ENCODE results near the gene PARD3B. TPM values are rescaled to one million over a fixed set of nuclear protein-coding genes. Genes with fewer than 3 reads are reported as not detected.

Gene PARD3B
- total and polyA plus RNA-seq, 2 donors from 2014 or later, result 5.3 to 29.6 TPM

GRCh38 chr2:204498291-204498690 is 47.0 kb upstream of the PARD3B start:
- Histone ChIP-seq H3K4me3 (ENCODE audit: low read length in 3 of 3) (no peak overlapping the region), H3K9me3 (ENCODE audit: control insufficient read depth in 2 of 3, insufficient read depth in 1 of 3, low read length in 3 of 3) (no peaks in the 10 kb centered on the region), H3K27ac (ENCODE audit: low read depth in 2 of 2, low read length in 2 of 2) (no peak overlapping the region), H3K9ac (ENCODE audit: low read length in 3 of 3) (no peak overlapping the region), H3K36me3 (ENCODE audit: control insufficient read depth in 2 of 3, insufficient read depth in 3 of 3, low read length in 3 of 3) (no peaks in the 10 kb centered on the region), H3K4me1 (ENCODE audit: control insufficient read depth in 2 of 3, insufficient read depth in 2 of 3, low read depth in 1 of 3, low read length in 3 of 3) (peaks cover 0 to 2% (median 0%) of the 10 kb centered on the region in 3 donors), H3K27me3 (ENCODE audit: control insufficient read depth, insufficient read depth, low read length) (no peaks in the 10 kb centered on the region)
- TF ChIP-seq, protein P1, sequence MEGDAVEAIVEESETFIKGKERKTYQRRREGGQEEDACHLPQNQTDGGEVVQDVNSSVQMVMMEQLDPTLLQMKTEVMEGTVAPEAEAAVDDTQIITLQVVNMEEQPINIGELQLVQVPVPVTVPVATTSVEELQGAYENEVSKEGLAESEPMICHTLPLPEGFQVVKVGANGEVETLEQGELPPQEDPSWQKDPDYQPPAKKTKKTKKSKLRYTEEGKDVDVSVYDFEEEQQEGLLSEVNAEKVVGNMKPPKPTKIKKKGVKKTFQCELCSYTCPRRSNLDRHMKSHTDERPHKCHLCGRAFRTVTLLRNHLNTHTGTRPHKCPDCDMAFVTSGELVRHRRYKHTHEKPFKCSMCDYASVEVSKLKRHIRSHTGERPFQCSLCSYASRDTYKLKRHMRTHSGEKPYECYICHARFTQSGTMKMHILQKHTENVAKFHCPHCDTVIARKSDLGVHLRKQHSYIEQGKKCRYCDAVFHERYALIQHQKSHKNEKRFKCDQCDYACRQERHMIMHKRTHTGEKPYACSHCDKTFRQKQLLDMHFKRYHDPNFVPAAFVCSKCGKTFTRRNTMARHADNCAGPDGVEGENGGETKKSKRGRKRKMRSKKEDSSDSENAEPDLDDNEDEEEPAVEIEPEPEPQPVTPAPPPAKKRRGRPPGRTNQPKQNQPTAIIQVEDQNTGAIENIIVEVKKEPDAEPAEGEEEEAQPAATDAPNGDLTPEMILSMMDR (IDR thresholded peaks at IDR 0.05; ENCODE audit: borderline replicate concordance, extremely low read depth, insufficient read depth), result no peak
- FAIRE-seq, result no peak
- no peak for DNase-seq
- intact Hi-C loops (cut with DNase I), result no loop called here

- intact Hi-C loops (cut with DNase I), result no loop called here
- no peaks in the 10 kb centered on the region for H3K36me3 ChIP-seq (ENCODE audit: control insufficient read depth in 2 of 3, insufficient read depth in 3 of 3, low read length in 3 of 3)
- H3K4me1 ChIP-seq (ENCODE audit: control insufficient read depth in 2 of 3, insufficient read depth in 2 of 3, low read depth in 1 of 3, low read length in 3 of 3), result peaks cover 0 to 2% (median 0%) of the 10 kb centered on the region in 3 donors
- no peaks in the 10 kb centered on the region for H3K27me3 ChIP-seq (ENCODE audit: control insufficient read depth, insufficient read depth, low read length)
- no peaks in the 10 kb centered on the region for H3K9me3 ChIP-seq (ENCODE audit: control insufficient read depth in 2 of 3, insufficient read depth in 1 of 3, low read length in 3 of 3)
- TF ChIP-seq, protein P1 (IDR thresholded peaks at IDR 0.05; ENCODE audit: borderline replicate concordance, extremely low read depth, insufficient read depth), result no peak
- DNase-seq (no peak), FAIRE-seq (no peak)
- H3K4me3 ChIP-seq (ENCODE audit: low read length in 3 of 3), result no peak overlapping the region
- H3K27ac ChIP-seq (ENCODE audit: low read depth in 2 of 2, low read length in 2 of 2), result no peak overlapping the region
- H3K9ac ChIP-seq (ENCODE audit: low read length in 3 of 3), result no peak overlapping the region
Observed at GRCh38 chr2:204503869-204504268, 41.4 kb upstream of the PARD3B start.

- DNase-seq (no peak), FAIRE-seq (no peak)
- no peak overlapping the region for H3K4me3 ChIP-seq (ENCODE audit: low read length in 3 of 3)
Observed at GRCh38 chr2:204504594-204504993, 40.7 kb upstream of the PARD3B start.

More at GRCh38 chr2:204504594-204504993, 40.7 kb upstream of the PARD3B start:
- TF ChIP-seq, protein P1 (IDR thresholded peaks at IDR 0.05; ENCODE audit: borderline replicate concordance, extremely low read depth, insufficient read depth), result no peak
- peaks cover 0 to 2% (median 0%) of the 10 kb centered on the region in 3 donors for H3K4me1 ChIP-seq (ENCODE audit: control insufficient read depth in 2 of 3, insufficient read depth in 2 of 3, low read depth in 1 of 3, low read length in 3 of 3)
- no peak overlapping the region for H3K27ac ChIP-seq (ENCODE audit: low read depth in 2 of 2, low read length in 2 of 2)
- H3K36me3 ChIP-seq (ENCODE audit: control insufficient read depth in 2 of 3, insufficient read depth in 3 of 3, low read length in 3 of 3), result no peaks in the 10 kb centered on the region
- no peak overlapping the region for H3K9ac ChIP-seq (ENCODE audit: low read length in 3 of 3)
- no peaks in the 10 kb centered on the region for H3K9me3 ChIP-seq (ENCODE audit: control insufficient read depth in 2 of 3, insufficient read depth in 1 of 3, low read length in 3 of 3)
- H3K27me3 ChIP-seq (ENCODE audit: control insufficient read depth, insufficient read depth, low read length), result no peaks in the 10 kb centered on the region
- intact Hi-C loops (cut with DNase I), result no loop called here
